Measurements from ENCODE around the gene FOXG1.

The FOXG1 gene

DNA sequence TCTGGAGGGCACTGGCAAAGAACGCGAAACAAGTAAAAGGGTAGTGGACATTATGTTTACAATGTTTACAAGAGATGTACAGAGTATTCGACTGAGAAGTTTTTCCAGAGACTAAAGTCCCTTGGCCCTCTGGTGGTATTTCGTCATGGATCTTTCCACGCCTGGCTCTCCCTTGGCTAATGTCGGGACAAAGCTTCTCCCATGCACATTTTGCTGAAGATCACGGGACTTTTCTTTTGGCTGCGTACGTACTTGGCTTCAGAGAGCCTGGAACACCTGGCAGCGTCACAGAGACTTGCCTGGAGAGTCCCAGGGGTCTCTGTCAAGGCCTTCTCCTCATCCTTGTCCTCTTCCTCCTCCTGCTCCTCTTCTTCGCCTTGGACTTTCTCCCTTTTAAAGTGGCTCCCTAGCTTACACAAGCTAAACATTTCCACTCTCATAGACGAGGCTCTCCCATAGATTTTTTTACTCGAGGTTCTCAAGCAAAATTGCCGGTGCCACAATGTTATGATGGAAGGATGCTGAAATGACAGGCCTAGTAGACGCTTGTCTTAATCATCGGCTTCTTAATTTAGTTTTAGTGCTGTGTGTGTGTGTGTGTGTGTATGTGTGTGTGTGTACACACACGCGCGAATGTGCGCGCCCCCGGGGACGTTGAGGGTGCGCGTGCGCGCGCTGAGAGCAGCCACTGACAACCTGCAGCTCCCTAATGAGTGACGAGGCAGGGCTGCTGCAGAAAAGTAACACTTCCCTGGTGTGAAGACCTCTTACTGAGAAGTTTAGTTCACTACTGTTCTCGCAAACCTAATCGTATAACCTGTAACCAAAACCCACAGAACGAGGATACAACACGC, 4.9 kb upstream of the FOXG1 start:
- peak in 26 of 56 donors; percentile 34 to 83 (median 59) for DNase-seq

DNA sequence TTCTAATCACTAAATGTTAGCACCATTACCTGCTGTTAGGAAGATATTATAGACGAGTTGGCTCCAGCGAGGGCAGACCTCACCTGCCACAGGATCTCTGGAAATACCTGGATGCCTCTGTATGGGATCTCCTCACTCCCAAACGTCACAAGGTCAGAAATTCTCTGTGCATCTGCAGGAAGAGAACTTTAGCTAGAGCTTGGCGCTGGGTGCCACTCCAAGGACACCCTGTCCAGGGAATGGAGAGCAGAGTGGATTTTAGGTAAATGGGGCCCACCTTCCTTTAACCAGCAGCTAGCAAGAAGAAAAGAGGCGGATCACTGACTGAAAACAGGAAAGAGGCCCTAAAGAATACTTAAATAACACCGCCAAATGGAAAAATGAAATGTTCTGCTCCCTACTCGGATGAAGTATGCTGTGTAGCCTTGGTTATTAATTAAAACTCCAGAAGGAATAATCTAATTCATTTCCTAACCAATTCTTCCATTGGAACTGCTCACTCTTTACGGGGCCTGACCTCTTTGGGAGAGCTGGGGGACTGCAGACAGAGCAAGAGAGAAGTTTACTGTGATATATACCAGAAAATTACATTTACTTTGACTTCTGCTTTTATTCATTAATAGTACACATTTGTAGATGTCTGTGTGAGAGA, 4.2 kb upstream of the FOXG1 start:
- DNase-seq, result peak in 3 of 56 donors; percentile 16 to 56 (median 48)

DNA sequence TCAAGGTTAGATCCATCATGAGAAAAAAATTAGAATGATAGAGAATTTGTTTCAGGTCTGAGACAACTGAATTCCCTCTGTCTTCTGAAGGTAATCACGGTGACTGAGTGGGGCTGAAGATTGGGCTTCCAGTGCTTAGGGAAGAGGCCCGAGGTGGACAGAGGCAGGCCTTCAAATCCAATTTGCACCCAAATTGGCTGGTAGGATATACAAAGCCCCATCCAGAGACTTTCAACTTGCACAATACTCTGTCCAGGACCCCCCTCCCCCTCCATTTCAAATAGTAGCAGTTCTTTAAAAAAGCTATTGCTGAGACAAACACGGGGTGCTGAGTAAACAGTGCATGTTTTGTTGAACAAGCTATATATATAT, 3.6 kb upstream of the FOXG1 start:
- no peak for DNase-seq

DNA sequence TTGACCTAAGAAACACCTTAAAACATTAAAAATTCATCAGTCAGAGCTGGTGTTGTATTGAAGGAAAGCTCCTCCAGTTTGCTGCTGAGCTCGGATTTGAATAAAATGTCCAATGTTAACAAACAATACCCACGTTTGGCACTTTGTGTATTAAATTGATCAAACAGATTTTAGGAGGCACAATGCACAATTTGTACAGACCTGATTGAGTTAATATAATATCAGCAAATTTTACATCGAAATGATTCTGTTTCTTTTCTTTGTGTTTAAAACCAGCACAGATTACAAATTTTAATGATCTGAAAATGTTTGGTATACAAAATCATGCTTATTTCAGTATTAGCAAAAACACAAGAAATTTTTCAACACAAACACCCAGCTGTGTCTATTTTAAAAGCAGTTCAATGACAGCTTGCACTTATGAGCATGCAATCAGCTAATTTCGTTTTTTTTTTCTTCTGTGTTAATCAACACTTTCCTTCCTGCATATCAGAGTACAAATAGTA, 2.8 kb upstream of the FOXG1 start:
- no peak for DNase-seq

DNA sequence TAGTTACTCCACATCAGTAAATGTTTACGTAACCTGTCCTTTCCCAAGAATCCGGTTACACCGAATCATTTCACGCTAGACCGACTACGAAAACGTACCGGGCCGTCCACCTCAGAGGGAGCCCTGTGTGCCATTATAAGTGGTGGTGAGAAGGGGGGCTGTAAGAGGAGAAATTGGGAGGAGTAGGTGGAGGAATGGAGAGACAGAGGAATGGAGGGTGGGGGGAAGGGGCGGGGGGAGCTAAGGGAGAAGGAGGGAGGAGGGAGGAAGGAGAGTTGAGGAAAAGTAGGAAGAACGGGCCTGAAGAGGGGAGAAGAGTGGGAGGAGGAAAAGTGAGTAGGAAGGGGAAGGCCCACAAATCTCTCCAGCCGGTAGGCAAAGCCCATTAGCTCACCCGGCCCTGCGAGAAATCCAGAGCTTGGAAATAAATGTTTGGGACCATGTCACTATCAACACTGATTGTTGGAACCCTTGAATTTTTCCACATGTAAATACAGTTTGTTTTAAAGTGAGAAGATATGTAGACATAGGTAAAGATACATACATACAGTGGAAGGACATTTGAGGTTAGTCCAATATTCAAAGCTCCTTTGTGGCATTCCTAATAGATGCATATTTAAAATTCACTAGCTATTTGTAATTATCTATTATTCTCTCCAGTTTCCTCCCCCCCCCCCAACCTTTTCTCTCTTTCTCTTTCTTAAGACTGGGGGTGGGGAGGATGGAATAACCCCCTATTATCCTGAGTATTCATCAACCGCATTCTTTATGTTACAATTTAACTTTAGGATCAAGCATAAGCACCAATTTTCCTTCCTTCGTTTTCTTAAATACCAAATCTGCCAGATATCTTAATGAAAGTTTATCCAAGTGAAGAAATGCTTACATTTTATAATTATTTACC, 2.1 kb upstream of the FOXG1 start:
- DNase-seq, result peak in 5 of 56 donors; percentile 13 to 66 (median 36)

DNA sequence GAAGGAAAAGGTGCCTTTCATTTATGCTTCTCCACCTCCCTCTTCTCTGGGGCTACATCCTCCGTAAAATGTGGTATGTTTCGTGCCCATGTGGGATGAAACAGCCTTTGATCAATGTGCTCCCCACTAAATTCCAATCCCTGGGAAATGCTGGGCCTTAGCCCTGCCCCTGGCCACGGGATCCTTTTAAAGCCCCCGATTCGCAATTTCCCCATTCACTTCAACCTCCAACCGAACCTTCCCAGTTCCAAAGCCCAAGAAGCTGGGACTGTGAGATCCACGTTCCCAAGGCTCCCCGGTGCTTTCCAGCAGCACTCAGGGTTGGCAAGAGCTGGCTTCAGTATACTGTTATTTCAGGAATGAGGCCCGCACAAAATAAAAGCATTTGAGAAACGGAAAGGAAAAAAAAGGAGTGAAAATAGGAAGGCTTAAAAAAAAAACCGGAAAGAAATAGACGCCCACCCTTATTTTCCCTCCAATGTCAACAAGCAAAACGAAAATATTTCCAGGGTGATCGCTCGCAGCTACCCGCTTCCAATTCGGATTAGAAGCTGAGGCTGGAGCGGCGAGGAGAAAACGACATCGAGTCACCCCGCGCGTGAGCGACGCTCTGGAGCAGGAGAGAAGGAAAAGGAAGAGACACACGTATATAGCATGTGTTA, 1.3 kb upstream of the FOXG1 start:
- DNase-seq, result peak in 13 of 56 donors; percentile 20 to 65 (median 44)

DNA sequence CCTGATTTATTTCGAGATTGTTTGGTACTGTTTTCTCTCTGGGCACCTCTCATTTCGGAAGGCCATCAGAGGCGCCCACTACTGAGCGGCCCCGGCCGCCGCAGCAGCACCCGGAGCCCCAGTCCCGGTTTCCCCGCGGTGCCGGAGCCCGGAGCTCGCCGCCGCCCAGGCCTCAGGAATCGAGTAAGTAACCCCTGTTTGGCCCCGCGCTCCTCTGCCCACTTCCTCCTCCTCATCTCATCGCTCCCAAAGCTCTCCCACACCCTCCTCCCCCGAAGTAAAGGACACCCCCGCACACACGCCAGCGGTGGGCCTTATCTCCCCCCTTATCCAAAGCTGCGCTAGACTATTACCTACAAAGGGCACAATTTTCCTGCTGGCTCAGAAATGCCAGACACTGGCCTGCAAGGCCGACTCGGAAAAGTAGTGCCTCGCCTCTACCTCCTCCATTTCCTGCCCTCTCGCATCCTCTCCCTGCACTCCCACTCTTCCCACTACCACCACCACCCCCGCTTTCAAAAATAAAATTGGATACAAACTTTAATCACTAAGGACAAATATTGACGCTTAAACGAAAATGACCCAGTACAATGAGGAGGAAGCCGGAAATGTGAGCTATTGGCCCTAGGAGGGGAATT, 637 bp upstream of the FOXG1 start:
- DNase-seq, result peak in 12 of 56 donors; percentile 33 to 65 (median 55)

DNA sequence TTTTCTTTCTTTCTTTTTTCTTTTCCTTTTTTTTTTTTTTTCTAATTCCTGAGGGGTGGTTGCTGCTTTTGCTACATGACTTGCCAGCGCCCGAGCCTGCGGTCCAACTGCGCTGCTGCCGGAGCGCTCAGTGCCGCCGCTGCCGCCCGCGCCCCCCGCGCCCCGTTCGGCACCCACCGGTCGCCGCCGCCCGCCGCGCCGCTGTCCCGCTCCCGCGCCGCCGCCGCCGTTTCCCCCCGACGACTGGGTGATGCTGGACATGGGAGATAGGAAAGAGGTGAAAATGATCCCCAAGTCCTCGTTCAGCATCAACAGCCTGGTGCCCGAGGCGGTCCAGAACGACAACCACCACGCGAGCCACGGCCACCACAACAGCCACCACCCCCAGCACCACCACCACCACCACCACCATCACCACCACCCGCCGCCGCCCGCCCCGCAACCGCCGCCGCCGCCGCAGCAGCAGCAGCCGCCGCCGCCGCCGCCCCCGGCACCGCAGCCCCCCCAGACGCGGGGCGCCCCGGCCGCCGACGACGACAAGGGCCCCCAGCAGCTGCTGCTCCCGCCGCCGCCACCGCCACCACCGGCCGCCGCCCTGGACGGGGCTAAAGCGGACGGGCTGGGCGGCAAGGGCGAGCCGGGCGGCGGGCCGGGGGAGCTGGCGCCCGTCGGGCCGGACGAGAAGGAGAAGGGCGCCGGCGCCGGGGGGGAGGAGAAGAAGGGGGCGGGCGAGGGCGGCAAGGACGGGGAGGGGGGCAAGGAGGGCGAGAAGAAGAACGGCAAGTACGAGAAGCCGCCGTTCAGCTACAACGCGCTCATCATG, 654 bp downstream of the FOXG1 start:
- peak in 2 of 56 donors; percentile 36 to 38 for DNase-seq

DNA sequence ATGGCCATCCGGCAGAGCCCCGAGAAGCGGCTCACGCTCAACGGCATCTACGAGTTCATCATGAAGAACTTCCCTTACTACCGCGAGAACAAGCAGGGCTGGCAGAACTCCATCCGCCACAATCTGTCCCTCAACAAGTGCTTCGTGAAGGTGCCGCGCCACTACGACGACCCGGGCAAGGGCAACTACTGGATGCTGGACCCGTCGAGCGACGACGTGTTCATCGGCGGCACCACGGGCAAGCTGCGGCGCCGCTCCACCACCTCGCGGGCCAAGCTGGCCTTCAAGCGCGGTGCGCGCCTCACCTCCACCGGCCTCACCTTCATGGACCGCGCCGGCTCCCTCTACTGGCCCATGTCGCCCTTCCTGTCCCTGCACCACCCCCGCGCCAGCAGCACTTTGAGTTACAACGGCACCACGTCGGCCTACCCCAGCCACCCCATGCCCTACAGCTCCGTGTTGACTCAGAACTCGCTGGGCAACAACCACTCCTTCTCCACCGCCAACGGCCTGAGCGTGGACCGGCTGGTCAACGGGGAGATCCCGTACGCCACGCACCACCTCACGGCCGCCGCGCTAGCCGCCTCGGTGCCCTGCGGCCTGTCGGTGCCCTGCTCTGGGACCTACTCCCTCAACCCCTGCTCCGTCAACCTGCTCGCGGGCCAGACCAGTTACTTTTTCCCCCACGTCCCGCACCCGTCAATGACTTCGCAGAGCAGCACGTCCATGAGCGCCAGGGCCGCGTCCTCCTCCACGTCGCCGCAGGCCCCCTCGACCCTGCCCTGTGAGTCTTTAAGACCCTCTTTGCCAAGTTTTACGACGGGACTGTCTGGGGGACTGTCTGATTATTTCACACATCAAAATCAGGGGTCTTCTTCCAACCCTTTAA, 1.5 kb downstream of the FOXG1 start:
- peak in 7 of 56 donors; percentile 13 to 57 (median 42) for DNase-seq

DNA sequence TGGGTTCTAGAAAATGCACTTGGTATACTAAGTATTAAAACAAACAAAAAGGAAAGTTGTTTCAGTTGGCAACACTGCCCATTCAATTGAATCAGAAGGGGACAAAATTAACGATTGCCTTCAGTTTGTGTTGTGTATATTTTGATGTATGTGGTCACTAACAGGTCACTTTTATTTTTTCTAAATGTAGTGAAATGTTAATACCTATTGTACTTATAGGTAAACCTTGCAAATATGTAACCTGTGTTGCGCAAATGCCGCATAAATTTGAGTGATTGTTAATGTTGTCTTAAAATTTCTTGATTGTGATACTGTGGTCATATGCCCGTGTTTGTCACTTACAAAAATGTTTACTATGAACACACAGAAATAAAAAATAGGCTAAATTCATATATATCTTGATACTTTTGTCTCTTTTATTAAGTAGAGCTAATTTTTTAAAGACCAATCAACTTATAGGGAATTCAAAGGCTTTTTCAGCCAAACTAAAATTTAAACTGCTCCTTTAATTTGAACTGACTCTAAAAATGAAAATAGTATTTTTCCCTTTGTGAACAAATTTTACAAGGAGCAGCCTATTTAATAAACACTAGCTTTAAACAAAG, 2.8 kb downstream of the FOXG1 start:
- no peak for DNase-seq

DNA sequence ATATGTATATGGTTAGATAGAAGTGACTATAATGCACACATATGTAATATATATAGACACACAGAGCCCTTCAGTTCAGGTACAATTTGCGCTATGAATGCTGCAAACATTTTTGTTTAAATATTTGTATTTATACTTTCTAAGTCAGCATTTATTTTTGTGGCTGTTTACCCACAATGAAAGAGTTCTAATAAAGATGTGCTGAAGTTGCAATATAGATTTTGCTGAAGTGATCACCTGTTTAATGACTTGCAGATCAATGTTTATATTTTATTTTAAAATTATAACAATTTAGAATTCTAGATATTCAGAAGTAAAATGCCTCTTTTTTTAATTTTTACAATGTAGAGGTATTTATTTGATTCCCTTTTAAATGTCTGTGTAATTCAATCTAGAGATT, 3.5 kb downstream of the FOXG1 start:
- DNase-seq, result no peak

DNA sequence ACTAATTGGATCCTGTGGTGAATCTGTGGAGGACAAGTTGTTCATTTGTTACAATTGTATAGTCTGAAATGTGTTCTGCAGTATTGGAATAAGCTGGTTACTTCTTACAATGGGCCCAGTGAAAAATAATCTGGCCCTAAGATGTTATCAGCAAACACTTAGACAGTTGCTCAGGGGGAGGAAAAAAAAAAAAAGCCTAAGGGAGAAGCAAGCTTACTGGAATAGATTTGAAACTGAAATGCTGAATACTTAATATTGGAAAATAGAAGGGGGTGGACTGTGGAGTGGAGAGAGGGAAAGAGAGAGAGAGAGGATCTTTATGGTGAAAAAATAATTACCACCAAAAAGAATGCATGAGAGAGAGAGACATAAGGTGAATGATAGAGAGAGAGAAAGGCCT, 4.0 kb downstream of the FOXG1 start:
- DNase-seq, result no peak

DNA sequence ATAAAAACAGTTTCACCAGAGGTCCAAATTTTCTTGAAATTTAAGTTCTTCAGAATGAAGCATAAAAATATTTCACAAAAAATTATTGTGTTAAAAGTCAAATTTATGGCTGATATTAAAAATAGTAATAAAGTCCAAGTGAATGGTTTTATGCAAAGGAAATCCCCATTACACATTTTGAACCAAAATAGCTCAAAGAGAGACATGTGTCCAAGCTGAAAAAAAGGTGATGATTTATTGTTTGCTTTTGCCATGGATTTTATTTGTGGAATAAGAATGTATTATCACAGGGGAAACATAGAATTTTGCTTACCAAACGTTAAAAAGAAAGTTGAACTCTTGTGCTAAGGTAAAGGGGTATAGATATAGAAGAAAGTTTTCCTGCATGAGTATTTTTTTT, 4.6 kb downstream of the FOXG1 start:
- DNase-seq, result no peak

DNA sequence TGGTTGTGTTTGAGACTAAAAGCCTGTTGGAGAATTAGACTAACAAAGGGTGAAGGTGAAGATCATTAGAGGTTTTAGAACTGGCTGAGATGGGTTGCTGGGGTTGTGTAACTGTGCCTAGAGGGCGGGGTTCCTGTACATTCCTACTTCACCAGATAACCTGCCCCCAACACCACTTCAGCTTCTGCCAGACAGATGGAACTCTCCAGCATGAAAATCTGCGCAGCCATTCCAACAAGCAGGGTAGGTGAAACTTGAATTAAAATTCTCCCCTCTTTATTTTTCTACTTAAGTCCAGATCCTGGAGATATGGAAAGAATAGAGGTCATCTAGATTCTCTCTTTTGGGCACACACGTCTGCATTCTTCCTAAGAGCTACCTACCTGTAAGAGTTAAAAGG, 6.0 kb downstream of the FOXG1 start:
- DNase-seq, result peak in 6 of 56 donors; percentile 20 to 57 (median 35)

DNA sequence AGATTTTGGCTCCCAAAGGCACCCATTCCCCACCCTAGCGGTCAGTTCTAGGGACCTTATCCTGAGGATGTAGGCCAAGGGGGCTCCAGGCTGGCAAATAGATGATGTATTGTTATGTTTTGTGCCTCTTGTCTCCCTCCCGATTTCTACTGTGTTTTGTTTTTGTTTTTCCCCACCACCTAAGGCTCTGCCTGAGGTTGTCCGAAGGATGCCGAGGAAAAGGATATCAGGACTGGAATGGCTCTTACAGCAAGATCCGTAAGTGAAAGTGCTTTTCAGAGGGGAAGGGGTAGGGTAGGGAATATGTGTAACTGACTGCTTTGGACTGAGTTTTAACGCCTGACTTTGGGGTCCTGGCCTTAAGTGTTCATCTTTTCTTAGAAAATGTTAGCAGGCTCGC, 6.6 kb downstream of the FOXG1 start:
- no peak for DNase-seq

DNA sequence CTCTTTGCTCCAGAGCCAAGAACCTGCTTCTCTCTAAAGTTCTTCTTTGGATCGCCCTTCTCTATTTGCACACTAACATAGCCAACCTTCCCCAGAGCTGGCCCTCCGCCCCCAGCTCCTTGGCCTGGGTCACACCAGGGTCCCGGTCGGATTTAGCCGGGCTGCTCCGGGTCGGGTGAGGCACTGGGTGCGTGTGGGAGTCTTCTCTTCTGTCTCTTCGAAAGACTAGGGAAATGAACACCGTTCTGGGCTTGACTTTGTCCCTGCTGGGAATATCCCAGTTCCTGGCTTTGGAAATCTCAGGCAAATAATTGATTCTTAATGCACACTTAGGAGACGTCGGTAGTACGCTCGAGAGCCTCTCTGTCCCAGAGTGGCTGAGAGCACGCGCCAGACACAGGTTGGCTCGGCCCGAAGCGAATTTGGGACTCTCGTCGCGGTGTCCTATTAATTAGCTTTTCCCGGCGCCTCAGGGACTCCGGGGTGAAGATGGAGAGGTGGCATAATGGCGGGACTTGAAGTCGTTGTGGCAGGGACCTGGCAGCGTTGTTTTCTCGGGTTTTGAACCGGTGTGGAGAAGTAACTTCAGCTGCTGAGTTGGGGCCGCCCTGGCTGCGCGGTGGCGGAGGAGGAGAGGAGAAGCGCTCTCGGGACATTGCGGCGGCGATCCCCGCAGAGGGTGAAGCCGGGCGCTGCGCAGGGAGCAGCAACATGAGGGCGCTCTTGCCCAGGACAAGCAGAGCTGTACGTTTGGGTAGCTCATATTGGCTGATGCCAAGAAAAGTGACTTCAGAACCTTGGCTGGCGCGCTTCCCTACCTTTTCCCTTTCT, 7.5 kb downstream of the FOXG1 start:
- peak in 43 of 56 donors; percentile 23 to 90 (median 66) for DNase-seq
